Mesendoderm (in vitro differentiated cells): ENCODE measurements around the gene SRPK2.

Source experiments
- DNase-seq: peaks from one replicate; pipeline ENCODE4 v3.0.0; 2013
- H2AK5ac ChIP-seq: 2 replicates; pipeline ENCODE4 v1.6.1; 2013; ENCODE audit warnings: low read length, inconsistent platforms
- H2BK120ac ChIP-seq: 2 replicates; pipeline ENCODE4 v1.6.1; 2013; ENCODE audit warnings: low read depth, mild to moderate bottlenecking, low read length, moderate library complexity, mixed read lengths
- H2BK15ac ChIP-seq: replicated peaks from 2 replicates; pipeline ENCODE4 v1.6.1; 2013; ENCODE audit warnings: low read depth, mild to moderate bottlenecking, moderate library complexity
- H2BK5ac ChIP-seq: 2 replicates; pipeline ENCODE4 v1.6.1; 2013; ENCODE audit warnings: low read length, inconsistent platforms
- H3K18ac ChIP-seq: 2 replicates; pipeline ENCODE4 v1.6.1; 2013; ENCODE audit warnings: mild to moderate bottlenecking, low read length, mixed read lengths
- H3K23ac ChIP-seq: one replicate; pipeline ENCODE4 v1.6.1; 2013; ENCODE audit warnings: low read length
- H3K27ac ChIP-seq: 2 replicates; pipeline ENCODE4 v1.5.1; 2013; ENCODE audit warnings: low read depth, mild to moderate bottlenecking, inconsistent platforms, low read length, moderate library complexity
- H3K27me3 ChIP-seq: 2 replicates; pipeline ENCODE4 v1.6.1; 2013; ENCODE audit warnings: low read length, control low read depth, mild to moderate bottlenecking, inconsistent platforms; ENCODE audit not compliant: insufficient read depth, poor library complexity
- H3K36me3 ChIP-seq: 2 replicates; pipeline ENCODE4 v1.6.1; 2013; ENCODE audit warnings: low read length, inconsistent platforms; ENCODE audit not compliant: control insufficient read depth, insufficient read depth
- H3K4ac ChIP-seq: one replicate; pipeline ENCODE4 v1.6.1; 2013; ENCODE audit warnings: low read depth, mild to moderate bottlenecking, low read length, moderate library complexity
- H3K4me1 ChIP-seq: 2 replicates; pipeline ENCODE4 v1.6.1; 2013; ENCODE audit warnings: low read depth, low read length, inconsistent platforms; ENCODE audit not compliant: control insufficient read depth
- H3K4me2 ChIP-seq: 2 replicates; pipeline ENCODE4 v1.6.1; 2013; ENCODE audit warnings: low read length
- H3K4me3 ChIP-seq: 2 replicates; pipeline ENCODE4 v1.5.1; 2013; ENCODE audit warnings: mild to moderate bottlenecking, low read length
- H3K56ac ChIP-seq: one replicate; pipeline ENCODE4 v1.6.1; 2013; ENCODE audit warnings: low read length
- H3K79me1 ChIP-seq: 2 replicates; pipeline ENCODE4 v1.6.1; 2013; ENCODE audit warnings: low read length, inconsistent platforms
- H3K79me2 ChIP-seq: 2 replicates; pipeline ENCODE4 v1.6.1; 2013; ENCODE audit warnings: mild to moderate bottlenecking, low read length; ENCODE audit not compliant: control insufficient read depth, insufficient read depth
- H3K9ac ChIP-seq: 2 replicates; pipeline ENCODE4 v1.6.1; 2013; ENCODE audit warnings: low read length, inconsistent platforms
- H4K5ac ChIP-seq: one replicate; pipeline ENCODE4 v1.6.1; 2013; ENCODE audit warnings: low read length
- H4K8ac ChIP-seq: one replicate; pipeline ENCODE4 v1.6.1; 2013; ENCODE audit warnings: low read depth, mild to moderate bottlenecking, control low read depth, low read length, moderate library complexity
- WGBS: extraction: QIAGEN DNeasy Blood & Tissue Kit; methylation state at CpG from one replicate; pipeline ENCODE4 v1.1.7; 2013; ENCODE audit warnings: low lambda C conversion rate, missing lambda C conversion rate; ENCODE audit not compliant: insufficient coverage; ENCODE audit errors: extremely low coverage; 5-methylcytosine and 5-hydroxymethylcytosine counted together

SRPK2 gene

DNA sequence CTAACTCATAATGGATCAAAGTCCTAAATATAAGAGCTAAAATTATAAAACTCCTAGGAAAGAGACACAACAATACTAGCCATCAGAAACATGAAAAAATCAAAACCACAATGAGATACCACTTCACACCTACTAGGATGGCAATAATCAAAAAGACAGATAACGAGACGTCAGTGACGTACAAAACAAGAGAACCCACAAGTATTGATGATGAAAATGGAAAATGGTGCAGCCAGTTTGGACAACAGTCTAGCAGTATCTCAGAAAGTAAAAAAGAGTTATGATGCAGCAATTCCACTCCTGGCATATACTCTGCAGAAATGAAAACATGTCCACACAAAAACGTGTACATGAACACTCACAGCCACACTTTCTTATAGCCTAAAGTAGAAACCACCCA lies 173.5 kb downstream of the SRPK2 start:
- H3K79me1 ChIP-seq = peaks cover 9% of the 10 kb centered on the region
- no peaks in the 10 kb centered on the region for H3K36me3 ChIP-seq
- H3K56ac ChIP-seq = no peak overlapping the region
- peaks cover 4% of the 10 kb centered on the region for H3K79me2 ChIP-seq
- no peak overlapping the region for H2BK5ac ChIP-seq
- no peak overlapping the region for H3K4ac ChIP-seq
- no peak overlapping the region for H3K27ac ChIP-seq
- no peak overlapping the region for H3K18ac ChIP-seq
- no peak overlapping the region for H3K4me3 ChIP-seq
- no peak overlapping the region for H2AK5ac ChIP-seq
- H2BK120ac ChIP-seq = no peak overlapping the region
- H4K5ac ChIP-seq = no peak overlapping the region
- no peak for DNase-seq
- no CpG with 5 or more reads among the region's 4 CpGs for WGBS
- no peak overlapping the region for H2BK15ac ChIP-seq
- peaks cover 2% of the 10 kb centered on the region for H3K4me1 ChIP-seq
- H3K27me3 ChIP-seq = no peaks in the 10 kb centered on the region
- H3K4me2 ChIP-seq = no peak overlapping the region
- H3K23ac ChIP-seq = no peak overlapping the region
- H3K9ac ChIP-seq = no peak overlapping the region
- H4K8ac ChIP-seq = no peak overlapping the region

DNA sequence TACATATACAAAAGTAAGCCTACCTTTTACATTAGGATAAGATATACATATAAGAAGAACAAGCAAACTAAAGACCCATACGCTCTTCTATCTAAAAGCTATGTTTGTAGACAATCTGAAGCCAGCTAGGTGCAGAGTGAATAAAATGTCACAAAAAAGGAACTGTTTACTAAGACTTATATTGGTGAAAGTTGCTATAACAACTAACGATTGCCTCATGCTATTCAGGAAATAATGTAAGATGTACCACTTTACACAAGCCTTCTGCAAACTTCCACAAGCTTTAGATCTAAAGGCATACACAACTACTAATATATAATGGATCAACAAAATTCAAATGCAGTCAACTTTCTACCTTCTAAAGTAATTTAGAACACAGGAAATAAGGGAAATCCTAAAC lies 175.1 kb downstream of the SRPK2 start:
- no peak overlapping the region for H3K4me2 ChIP-seq
- no peak overlapping the region for H3K18ac ChIP-seq
- H3K9ac ChIP-seq = no peak overlapping the region
- H3K4me1 ChIP-seq = peaks cover 2% of the 10 kb centered on the region
- no peak overlapping the region for H3K4ac ChIP-seq
- no peak overlapping the region for H4K5ac ChIP-seq
- H3K27ac ChIP-seq = no peak overlapping the region
- H3K56ac ChIP-seq = no peak overlapping the region
- H3K27me3 ChIP-seq = no peaks in the 10 kb centered on the region
- H3K36me3 ChIP-seq = no peaks in the 10 kb centered on the region
- H3K79me1 ChIP-seq = peaks cover 9% of the 10 kb centered on the region
- H4K8ac ChIP-seq = no peak overlapping the region
- H3K79me2 ChIP-seq = peaks cover 4% of the 10 kb centered on the region
- no peak overlapping the region for H3K23ac ChIP-seq
- no peak for DNase-seq
- no peak overlapping the region for H3K4me3 ChIP-seq
- no peak overlapping the region for H2BK120ac ChIP-seq
- H2BK15ac ChIP-seq = no peak overlapping the region
- no peak overlapping the region for H2AK5ac ChIP-seq
- H2BK5ac ChIP-seq = no peak overlapping the region
- no CpG with 5 or more reads among the region's 2 CpGs for whole genome bisulfite sequencing

DNA sequence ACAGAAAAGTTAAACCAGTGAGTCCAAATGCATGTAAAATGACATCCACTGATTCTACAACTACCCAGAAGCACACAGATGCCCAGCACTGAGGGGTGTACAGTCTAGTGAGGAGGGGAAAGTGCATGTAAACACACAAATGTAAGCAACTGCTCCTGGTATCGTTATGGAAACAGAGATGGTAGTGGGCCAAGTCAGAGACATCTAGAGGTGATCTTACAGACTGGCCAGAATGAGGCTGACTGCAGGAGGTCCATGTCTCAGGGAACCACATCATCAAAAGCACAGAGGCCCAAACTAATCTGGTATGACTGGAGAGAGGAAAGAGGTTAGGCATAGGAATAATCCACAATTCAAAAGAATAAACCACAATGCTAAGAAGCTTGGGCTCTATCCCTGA lies 176.5 kb downstream of the SRPK2 start:
- no peaks in the 10 kb centered on the region for H3K36me3 ChIP-seq
- H3K9ac ChIP-seq = no peak overlapping the region
- H3K4me2 ChIP-seq = no peak overlapping the region
- no peak overlapping the region for H2BK15ac ChIP-seq
- H3K56ac ChIP-seq = no peak overlapping the region
- H3K4me3 ChIP-seq = no peak overlapping the region
- H3K79me2 ChIP-seq = peaks cover 4% of the 10 kb centered on the region
- DNase-seq = no peak
- H2BK120ac ChIP-seq = no peak overlapping the region
- no peak overlapping the region for H3K27ac ChIP-seq
- H3K18ac ChIP-seq = no peak overlapping the region
- WGBS = no CpG with 5 or more reads among the region's 1 CpG
- H2AK5ac ChIP-seq = no peak overlapping the region
- peaks cover 9% of the 10 kb centered on the region for H3K79me1 ChIP-seq
- H3K4ac ChIP-seq = no peak overlapping the region
- no peak overlapping the region for H2BK5ac ChIP-seq
- no peaks in the 10 kb centered on the region for H3K4me1 ChIP-seq
- H3K23ac ChIP-seq = no peak overlapping the region
- H4K8ac ChIP-seq = no peak overlapping the region
- H3K27me3 ChIP-seq = no peaks in the 10 kb centered on the region
- H4K5ac ChIP-seq = no peak overlapping the region

DNA sequence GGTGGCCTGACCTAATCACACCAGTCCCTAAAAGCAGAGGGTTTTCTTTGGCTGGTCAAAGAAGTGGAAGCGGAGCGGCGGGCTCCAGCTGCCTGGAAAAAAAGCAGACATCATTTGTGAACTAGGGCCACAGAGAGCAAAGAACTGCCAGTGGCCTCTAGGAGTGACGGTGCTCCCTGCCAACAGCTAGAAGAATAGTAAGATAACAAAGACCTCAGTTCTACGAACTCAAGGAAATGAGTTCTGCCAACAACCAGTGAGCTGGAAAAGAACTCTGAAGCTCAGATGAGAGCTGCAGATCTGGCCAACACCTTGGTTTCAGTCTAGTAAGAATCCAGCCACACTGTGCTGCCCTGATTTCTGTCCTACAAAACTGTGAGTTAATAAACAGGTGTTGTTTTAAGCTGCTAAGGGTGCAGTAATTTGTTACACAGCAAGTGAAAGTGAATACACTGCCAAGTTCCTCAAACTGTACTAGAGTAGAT lies 178.0 kb downstream of the SRPK2 start:
- Histone ChIP-seq H3K4me2 (no peak overlapping the region), H2BK120ac (no peak overlapping the region), H3K9ac (no peak overlapping the region), H2AK5ac (no peak overlapping the region), H3K79me1 (peaks cover 13% of the 10 kb centered on the region), H3K36me3 (no peaks in the 10 kb centered on the region), H4K8ac (no peak overlapping the region), H3K4me3 (no peak overlapping the region), H3K4ac (no peak overlapping the region), H3K23ac (no peak overlapping the region), H3K56ac (no peak overlapping the region), H2BK15ac (no peak overlapping the region), H3K27ac (no peak overlapping the region), H2BK5ac (no peak overlapping the region), H3K4me1 (no peaks in the 10 kb centered on the region), H4K5ac (no peak overlapping the region), H3K18ac (no peak overlapping the region), H3K27me3 (no peaks in the 10 kb centered on the region), H3K79me2 (peaks cover 4% of the 10 kb centered on the region)
- no CpG with 5 or more reads among the region's 5 CpGs for WGBS
- DNase-seq = peak; percentile 56

DNA sequence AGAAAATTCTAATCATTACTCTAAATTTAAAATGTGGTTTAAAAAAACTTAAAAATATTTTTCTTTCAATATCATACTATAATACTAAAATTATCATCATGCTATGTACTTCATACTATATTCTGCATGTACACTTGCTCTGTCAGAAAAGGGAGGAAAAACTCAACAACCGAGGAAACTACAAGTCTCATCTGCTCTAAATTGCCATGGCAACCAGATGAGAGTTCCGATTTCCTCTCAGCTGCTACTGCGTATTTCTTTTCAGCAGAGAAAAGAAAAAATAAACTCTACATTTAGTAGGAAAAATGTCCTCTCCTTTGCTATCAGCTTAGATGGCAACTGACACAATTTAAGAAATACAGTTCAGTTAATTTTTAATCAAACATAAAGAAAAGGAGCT lies 178.9 kb downstream of the SRPK2 start:
- no CpG with 5 or more reads among the region's 3 CpGs for WGBS
- Histone ChIP-seq H3K79me1 (peaks cover 11% of the 10 kb centered on the region), H3K27me3 (no peaks in the 10 kb centered on the region), H4K8ac (no peak overlapping the region), H2AK5ac (no peak overlapping the region), H3K23ac (no peak overlapping the region), H3K9ac (no peak overlapping the region), H3K4ac (no peak overlapping the region), H3K4me3 (no peak overlapping the region), H3K4me2 (no peak overlapping the region), H2BK15ac (no peak overlapping the region), H3K27ac (no peak overlapping the region), H3K56ac (no peak overlapping the region), H2BK120ac (no peak overlapping the region), H3K36me3 (no peaks in the 10 kb centered on the region), H3K4me1 (no peaks in the 10 kb centered on the region), H3K18ac (no peak overlapping the region), H2BK5ac (no peak overlapping the region), H3K79me2 (peaks cover 4% of the 10 kb centered on the region), H4K5ac (no peak overlapping the region)
- no peak for DNase-seq

DNA sequence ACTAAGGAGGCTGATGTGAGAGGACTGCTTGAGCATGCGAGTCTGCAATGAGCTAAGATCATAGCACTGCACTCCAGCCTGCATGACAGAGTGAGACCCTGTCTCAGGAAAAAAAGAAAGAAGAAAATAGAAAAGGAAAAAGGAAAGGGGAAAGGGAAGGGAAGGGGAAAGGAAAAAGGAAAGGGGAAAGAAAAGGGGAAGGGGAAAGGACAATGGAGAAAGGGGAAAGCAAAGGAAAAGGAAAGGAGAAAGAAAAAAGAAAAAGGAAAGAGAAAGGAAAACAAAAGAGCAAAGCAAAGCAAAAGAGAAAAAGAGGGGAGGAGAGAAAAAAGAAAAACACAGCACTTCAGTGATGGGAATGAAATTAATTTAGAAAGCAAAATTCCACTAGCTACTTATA lies 179.3 kb downstream of the SRPK2 start:
- Histone ChIP-seq H3K56ac (no peak overlapping the region), H3K79me2 (peaks cover 4% of the 10 kb centered on the region), H3K18ac (no peak overlapping the region), H2BK15ac (no peak overlapping the region), H2AK5ac (no peak overlapping the region), H3K4me2 (no peak overlapping the region), H3K36me3 (no peaks in the 10 kb centered on the region), H3K4me1 (no peaks in the 10 kb centered on the region), H3K4me3 (no peak overlapping the region), H2BK120ac (no peak overlapping the region), H2BK5ac (no peak overlapping the region), H3K27ac (no peak overlapping the region), H4K8ac (no peak overlapping the region), H4K5ac (no peak overlapping the region), H3K27me3 (no peaks in the 10 kb centered on the region), H3K79me1 (peaks cover 14% of the 10 kb centered on the region), H3K23ac (no peak overlapping the region), H3K4ac (no peak overlapping the region), H3K9ac (no peak overlapping the region)
- no CpG with 5 or more reads among the region's 1 CpG for WGBS
- no peak for DNase-seq
